Progenitor cell of endocrine pancreas (in vitro differentiated cells): ENCODE results near the gene ATP6V0D1. TPM values are rescaled to one million over a fixed set of nuclear protein-coding genes. Genes with fewer than 3 reads are reported as not detected.

Experiments used
- DNase-seq: peaks from one replicate; pipeline ENCODE4 v3.0.0; 2021; ENCODE audit warnings: low spot score; ENCODE audit not compliant: unreplicated experiment
- H3K27ac Mint-ChIP-seq: 2 replicates; pipeline ENCODE4 v1.8.0; 2021; ENCODE audit warnings: mild to moderate bottlenecking, moderate library complexity, mixed read lengths
- H3K27me3 Mint-ChIP-seq: 2 replicates; pipeline ENCODE4 v1.8.0; 2021; ENCODE audit warnings: mixed read lengths
- H3K36me3 Mint-ChIP-seq: 2 replicates; pipeline ENCODE4 v1.8.0; 2022; ENCODE audit warnings: mixed read lengths; ENCODE audit not compliant: insufficient read depth
- H3K4me1 Mint-ChIP-seq: 2 replicates; pipeline ENCODE4 v1.8.0; 2021; ENCODE audit warnings: low read depth, mixed read lengths
- H3K4me3 Mint-ChIP-seq: 2 replicates; pipeline ENCODE4 v1.8.0; 2021; ENCODE audit warnings: low read depth, mild to moderate bottlenecking, moderate library complexity, mixed read lengths
- H3K9me3 Mint-ChIP-seq: 2 replicates; pipeline ENCODE4 v1.8.0; 2021; ENCODE audit warnings: low read depth, mixed read lengths
- CTCF ChIP-seq: fragments of 200-600 bp; sonication (generic); IDR thresholded peaks from one replicate; pipeline ENCODE4 v1.5.0; 2021; ENCODE audit warnings: antibody characterized with exemption, mild to moderate bottlenecking; ENCODE audit not compliant: unreplicated experiment
- total RNA-seq: library from RNA; stranded (reverse); gene quantifications from 2 replicates; pipeline ENCODE4 v1.2.1, GENCODE V29; 2021

Gene ATP6V0D1
- total RNA-seq, 1 donor from 2014 or later = 65.3 TPM

GRCh38 chr16:67429053-67429798 is 51.7 kb downstream of the ATP6V0D1 start:
- no peak overlapping the region for H3K27ac Mint-ChIP-seq
- no peaks in the 10 kb centered on the region for H3K36me3 Mint-ChIP-seq
- H3K27me3 Mint-ChIP-seq = peaks cover 40% of the 10 kb centered on the region

GRCh38 chr16:67428146-67428731 is 52.7 kb downstream of the ATP6V0D1 start:
- TF ChIP-seq CTCF = peak; percentile 87
- Mint-ChIP-seq H3K4me1 (peaks cover 21% of the 10 kb centered on the region), H3K27ac (no peak overlapping the region), H3K4me3 (no peak overlapping the region), H3K9me3 (no peaks in the 10 kb centered on the region), H3K27me3 (peaks cover 49% of the 10 kb centered on the region), H3K36me3 (no peaks in the 10 kb centered on the region)
- DNase-seq = peak; percentile 68

More at GRCh38 chr16:67429053-67429798, 51.7 kb downstream of the ATP6V0D1 start:
- TF ChIP-seq CTCF = no peak
- H3K4me3 Mint-ChIP-seq = peak overlapping the region; percentile 63
- no peak for DNase-seq
- no peaks in the 10 kb centered on the region for H3K9me3 Mint-ChIP-seq
- peaks cover 22% of the 10 kb centered on the region for H3K4me1 Mint-ChIP-seq

GRCh38 chr16:67426950-67427349 is 54.0 kb downstream of the ATP6V0D1 start:
- no peak for TF ChIP-seq CTCF
- peaks cover 55% of the 10 kb centered on the region for H3K27me3 Mint-ChIP-seq
- DNase-seq = no peak
- H3K4me3 Mint-ChIP-seq = no peak overlapping the region
- H3K9me3 Mint-ChIP-seq = no peaks in the 10 kb centered on the region
- no peaks in the 10 kb centered on the region for H3K36me3 Mint-ChIP-seq
- H3K4me1 Mint-ChIP-seq = peaks cover 15% of the 10 kb centered on the region
- no peak overlapping the region for H3K27ac Mint-ChIP-seq

GRCh38 chr16:67426022-67426421 is 54.9 kb downstream of the ATP6V0D1 start:
- no peaks in the 10 kb centered on the region for H3K36me3 Mint-ChIP-seq
- H3K9me3 Mint-ChIP-seq = no peaks in the 10 kb centered on the region
- H3K4me1 Mint-ChIP-seq = peaks cover 15% of the 10 kb centered on the region
- H3K4me3 Mint-ChIP-seq = no peak overlapping the region
- no peak for TF ChIP-seq CTCF
- H3K27me3 Mint-ChIP-seq = peaks cover 55% of the 10 kb centered on the region
- no peak for DNase-seq
- H3K27ac Mint-ChIP-seq = no peak overlapping the region

- no peak overlapping the region for H3K4me3 Mint-ChIP-seq
- peaks cover 15% of the 10 kb centered on the region for H3K4me1 Mint-ChIP-seq
- DNase-seq = no peak
- H3K27me3 Mint-ChIP-seq = peaks cover 55% of the 10 kb centered on the region
- no peaks in the 10 kb centered on the region for H3K36me3 Mint-ChIP-seq
- H3K27ac Mint-ChIP-seq = no peak overlapping the region
- no peaks in the 10 kb centered on the region for H3K9me3 Mint-ChIP-seq
- no peak for TF ChIP-seq CTCF
These were observed 55.4 kb downstream of the ATP6V0D1 start for GRCh38 chr16:67425580-67425979.
